DOHH2 (cell line): ENCODE results near the gene CACNA1D.

Source experiments
- EZH2phosphoT487 ChIP-seq: fragments of 200-600 bp; sonication (generic); IDR thresholded peaks from 2 replicates; pipeline ENCODE4 v1.6.1; 2017; ENCODE audit warnings: borderline replicate concordance, mild to moderate bottlenecking, antibody characterized with exemption, low read length, moderate library complexity, mixed read lengths
- TF ChIP-seq, protein P1 (sequence below): fragments of 200-600 bp; sonication (generic); IDR thresholded peaks from one replicate; pipeline ENCODE4 v1.5.1; 2014; ENCODE audit warnings: antibody characterized with exemption, mild to moderate bottlenecking, low read depth, low read length; ENCODE audit not compliant: poor library complexity, severe bottlenecking

DNA sequence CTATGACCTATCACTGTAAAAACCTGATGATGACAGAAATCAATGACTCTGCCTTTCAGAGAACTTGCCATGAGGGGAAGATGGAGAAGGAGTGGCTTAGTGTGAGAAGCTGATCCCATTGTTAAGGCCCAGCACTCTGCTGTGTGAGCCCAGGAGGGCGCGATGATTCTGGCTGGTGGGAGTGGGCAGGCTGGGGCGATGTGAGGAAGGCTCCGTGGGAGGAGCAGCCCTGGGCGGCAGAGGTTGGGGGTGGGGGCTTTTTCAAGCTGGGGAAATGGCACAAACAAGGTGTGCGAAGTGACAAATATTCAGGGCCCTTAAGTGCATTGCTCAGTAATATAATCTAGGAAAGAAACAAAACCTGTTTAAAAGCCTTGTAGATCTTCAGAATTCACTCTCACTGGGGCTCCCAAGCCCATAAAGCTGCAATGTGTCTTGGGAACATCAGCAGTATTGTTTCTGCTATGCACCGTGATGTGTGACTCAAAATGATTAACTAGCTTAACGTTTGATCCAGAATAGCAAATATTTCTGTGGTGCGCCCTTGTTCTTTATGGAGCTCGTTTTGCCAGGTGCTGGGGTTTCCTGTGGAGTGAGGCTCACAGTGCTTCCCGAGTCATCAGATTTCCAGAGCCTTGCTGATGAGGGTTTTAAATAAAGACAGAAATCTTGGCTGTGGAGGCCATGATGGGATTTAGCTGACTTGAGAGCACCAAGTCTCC lies 210.8 kb downstream of the CACNA1D start:
- TF ChIP-seq, protein P1, sequence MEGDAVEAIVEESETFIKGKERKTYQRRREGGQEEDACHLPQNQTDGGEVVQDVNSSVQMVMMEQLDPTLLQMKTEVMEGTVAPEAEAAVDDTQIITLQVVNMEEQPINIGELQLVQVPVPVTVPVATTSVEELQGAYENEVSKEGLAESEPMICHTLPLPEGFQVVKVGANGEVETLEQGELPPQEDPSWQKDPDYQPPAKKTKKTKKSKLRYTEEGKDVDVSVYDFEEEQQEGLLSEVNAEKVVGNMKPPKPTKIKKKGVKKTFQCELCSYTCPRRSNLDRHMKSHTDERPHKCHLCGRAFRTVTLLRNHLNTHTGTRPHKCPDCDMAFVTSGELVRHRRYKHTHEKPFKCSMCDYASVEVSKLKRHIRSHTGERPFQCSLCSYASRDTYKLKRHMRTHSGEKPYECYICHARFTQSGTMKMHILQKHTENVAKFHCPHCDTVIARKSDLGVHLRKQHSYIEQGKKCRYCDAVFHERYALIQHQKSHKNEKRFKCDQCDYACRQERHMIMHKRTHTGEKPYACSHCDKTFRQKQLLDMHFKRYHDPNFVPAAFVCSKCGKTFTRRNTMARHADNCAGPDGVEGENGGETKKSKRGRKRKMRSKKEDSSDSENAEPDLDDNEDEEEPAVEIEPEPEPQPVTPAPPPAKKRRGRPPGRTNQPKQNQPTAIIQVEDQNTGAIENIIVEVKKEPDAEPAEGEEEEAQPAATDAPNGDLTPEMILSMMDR: no peak
- no peak for TF ChIP-seq EZH2phosphoT487
